Stimulated activated memory B cell treated with anti-CD40 and anti-IgM and Interleukin-4, amounts not matched to agents 10 μg/mL and 1 μg/mL and 100 μg/mL, for 72 hours (primary cell): ENCODE data around the gene PIK3AP1.

Experiments used
- ATAC-seq: fragments of 150-1000 bp; cut with Tn5 transposase; 2 replicates; pipeline ENCODE4 v1.10.0; 2021
- H3K27ac Mint-ChIP-seq: one replicate; pipeline ENCODE4 v1.8.0; 2022; ENCODE audit warnings: mild to moderate bottlenecking, mixed read lengths
- H3K27me3 Mint-ChIP-seq: one replicate; pipeline ENCODE4 v1.8.0; 2022; ENCODE audit warnings: mixed read lengths
- H3K36me3 Mint-ChIP-seq: one replicate; pipeline ENCODE4 v1.8.0; 2022; ENCODE audit warnings: mixed read lengths
- H3K4me1 Mint-ChIP-seq: one replicate; pipeline ENCODE4 v1.8.0; 2022; ENCODE audit warnings: mixed read lengths
- H3K4me3 Mint-ChIP-seq: one replicate; pipeline ENCODE4 v1.8.0; 2022; ENCODE audit warnings: mild to moderate bottlenecking, moderate library complexity, mixed read lengths
- H3K9me3 Mint-ChIP-seq: one replicate; pipeline ENCODE4 v1.8.0; 2022; ENCODE audit warnings: mixed read lengths

Gene PIK3AP1

GRCh38 chr10:96612055-96612830, 108.1 kb downstream of the PIK3AP1 start:
- peaks cover 60% of the 10 kb centered on the region for H3K36me3 Mint-ChIP-seq
- ATAC-seq = no peak
- no peaks in the 10 kb centered on the region for H3K9me3 Mint-ChIP-seq
- H3K4me3 Mint-ChIP-seq = no peak overlapping the region
- H3K27ac Mint-ChIP-seq = no peak overlapping the region
- H3K4me1 Mint-ChIP-seq = no peaks in the 10 kb centered on the region
- no peaks in the 10 kb centered on the region for H3K27me3 Mint-ChIP-seq

GRCh38 chr10:96610817-96611216, 109.5 kb downstream of the PIK3AP1 start:
- Mint-ChIP-seq H3K4me1 (no peaks in the 10 kb centered on the region), H3K36me3 (peaks cover 58% of the 10 kb centered on the region), H3K9me3 (no peaks in the 10 kb centered on the region), H3K27ac (peak overlapping the region; percentile 65), H3K4me3 (no peak overlapping the region), H3K27me3 (no peaks in the 10 kb centered on the region)
- no peak for ATAC-seq

- Mint-ChIP-seq H3K27ac (peak overlapping the region; percentile 65), H3K9me3 (no peaks in the 10 kb centered on the region), H3K36me3 (peaks cover 45% of the 10 kb centered on the region), H3K4me1 (no peaks in the 10 kb centered on the region), H3K4me3 (no peak overlapping the region), H3K27me3 (no peaks in the 10 kb centered on the region)
- no peak for ATAC-seq
These were observed 110.8 kb downstream of the PIK3AP1 start for GRCh38 chr10:96609510-96609909.

- Mint-ChIP-seq H3K27me3 (no peaks in the 10 kb centered on the region), H3K4me3 (no peak overlapping the region), H3K27ac (no peak overlapping the region), H3K36me3 (peaks cover 40% of the 10 kb centered on the region), H3K9me3 (no peaks in the 10 kb centered on the region), H3K4me1 (no peaks in the 10 kb centered on the region)
- no peak for ATAC-seq
These were observed 111.5 kb downstream of the PIK3AP1 start for GRCh38 chr10:96608805-96609204.

- no peaks in the 10 kb centered on the region for H3K4me1 Mint-ChIP-seq
- no peak for ATAC-seq
- H3K9me3 Mint-ChIP-seq = no peaks in the 10 kb centered on the region
- H3K36me3 Mint-ChIP-seq = peaks cover 45% of the 10 kb centered on the region
- no peaks in the 10 kb centered on the region for H3K27me3 Mint-ChIP-seq
- peak overlapping the region; percentile 44 for H3K27ac Mint-ChIP-seq
- H3K4me3 Mint-ChIP-seq = no peak overlapping the region
These were observed 112.1 kb downstream of the PIK3AP1 start for GRCh38 chr10:96608262-96608661.

- ATAC-seq = no peak
- H3K27ac Mint-ChIP-seq = peak overlapping the region; percentile 77
- no peak overlapping the region for H3K4me3 Mint-ChIP-seq
- peaks cover 51% of the 10 kb centered on the region for H3K36me3 Mint-ChIP-seq
- H3K9me3 Mint-ChIP-seq = no peaks in the 10 kb centered on the region
- H3K27me3 Mint-ChIP-seq = no peaks in the 10 kb centered on the region
- no peaks in the 10 kb centered on the region for H3K4me1 Mint-ChIP-seq
These were observed 113.4 kb downstream of the PIK3AP1 start for GRCh38 chr10:96606946-96607345.

GRCh38 chr10:96606216-96606615, 114.1 kb downstream of the PIK3AP1 start:
- H3K36me3 Mint-ChIP-seq = peaks cover 52% of the 10 kb centered on the region
- no peaks in the 10 kb centered on the region for H3K4me1 Mint-ChIP-seq
- no peaks in the 10 kb centered on the region for H3K9me3 Mint-ChIP-seq
- no peak overlapping the region for H3K4me3 Mint-ChIP-seq
- H3K27me3 Mint-ChIP-seq = no peaks in the 10 kb centered on the region
- ATAC-seq = no peak
- H3K27ac Mint-ChIP-seq = peak overlapping the region; percentile 77

- Mint-ChIP-seq H3K9me3 (no peaks in the 10 kb centered on the region), H3K4me3 (no peak overlapping the region), H3K27ac (no peak overlapping the region), H3K27me3 (no peaks in the 10 kb centered on the region), H3K4me1 (no peaks in the 10 kb centered on the region), H3K36me3 (peaks cover 47% of the 10 kb centered on the region)
- ATAC-seq = no peak
These were observed 120.0 kb downstream of the PIK3AP1 start for GRCh38 chr10:96600337-96600736.

- H3K27me3 Mint-ChIP-seq = no peaks in the 10 kb centered on the region
- ATAC-seq = no peak
- no peak overlapping the region for H3K4me3 Mint-ChIP-seq
- no peaks in the 10 kb centered on the region for H3K9me3 Mint-ChIP-seq
- H3K4me1 Mint-ChIP-seq = no peaks in the 10 kb centered on the region
- no peak overlapping the region for H3K27ac Mint-ChIP-seq
- H3K36me3 Mint-ChIP-seq = peaks cover 57% of the 10 kb centered on the region
These were observed 121.5 kb downstream of the PIK3AP1 start for GRCh38 chr10:96598846-96599245.

- H3K27me3 Mint-ChIP-seq = no peaks in the 10 kb centered on the region
- no peaks in the 10 kb centered on the region for H3K9me3 Mint-ChIP-seq
- no peak for ATAC-seq
- H3K27ac Mint-ChIP-seq = peak overlapping the region; percentile 20
- peaks cover 4% of the 10 kb centered on the region for H3K4me1 Mint-ChIP-seq
- no peak overlapping the region for H3K4me3 Mint-ChIP-seq
- H3K36me3 Mint-ChIP-seq = peaks cover 40% of the 10 kb centered on the region
These were observed 123.6 kb downstream of the PIK3AP1 start for GRCh38 chr10:96596422-96597407.

GRCh38 chr10:96595741-96596140, 124.6 kb downstream of the PIK3AP1 start:
- Mint-ChIP-seq H3K27ac (peak overlapping the region; percentile 20), H3K4me1 (peaks cover 12% of the 10 kb centered on the region), H3K36me3 (peaks cover 44% of the 10 kb centered on the region), H3K4me3 (no peak overlapping the region), H3K27me3 (no peaks in the 10 kb centered on the region), H3K9me3 (no peaks in the 10 kb centered on the region)
- no peak for ATAC-seq

- Mint-ChIP-seq H3K4me3 (no peak overlapping the region), H3K27ac (no peak overlapping the region), H3K36me3 (peaks cover 33% of the 10 kb centered on the region), H3K4me1 (peaks cover 18% of the 10 kb centered on the region), H3K27me3 (no peaks in the 10 kb centered on the region), H3K9me3 (no peaks in the 10 kb centered on the region)
- ATAC-seq = no peak
These were observed 128.4 kb downstream of the PIK3AP1 start for GRCh38 chr10:96591946-96592345.

- no peak overlapping the region for H3K4me3 Mint-ChIP-seq
- H3K36me3 Mint-ChIP-seq = peaks cover 7% of the 10 kb centered on the region
- H3K4me1 Mint-ChIP-seq = peaks cover 33% of the 10 kb centered on the region
- H3K9me3 Mint-ChIP-seq = no peaks in the 10 kb centered on the region
- no peaks in the 10 kb centered on the region for H3K27me3 Mint-ChIP-seq
- no peak overlapping the region for H3K27ac Mint-ChIP-seq
- ATAC-seq = peak; percentile 13
These were observed 131.5 kb downstream of the PIK3AP1 start for GRCh38 chr10:96588616-96589419.

- no peaks in the 10 kb centered on the region for H3K27me3 Mint-ChIP-seq
- ATAC-seq = no peak
- H3K27ac Mint-ChIP-seq = no peak overlapping the region
These were observed 132.2 kb downstream of the PIK3AP1 start for GRCh38 chr10:96588060-96588554.

More at GRCh38 chr10:96588060-96588554, 132.2 kb downstream of the PIK3AP1 start:
- no peak overlapping the region for H3K4me3 Mint-ChIP-seq
- peaks cover 40% of the 10 kb centered on the region for H3K4me1 Mint-ChIP-seq
- H3K9me3 Mint-ChIP-seq = no peaks in the 10 kb centered on the region
- peaks cover 7% of the 10 kb centered on the region for H3K36me3 Mint-ChIP-seq
